H54 (cell line): Measurements from ENCODE around the gene DNAJB9.

Experiments used
- DNase-seq: peaks from one replicate; pipeline ENCODE4 v3.0.0; 2011; ENCODE audit warnings: low spot score, mixed read lengths; ENCODE audit not compliant: insufficient read length
- FAIRE-seq: peaks from 3 replicates; lab custom pipeline; 2011; peaks lifted over from hg19 to GRCh38; lab: Jason Lieb, UNC
- POLR2A ChIP-seq: IDR thresholded peaks from 2 replicates; pipeline ENCODE4 v1.6.1; 2011; ENCODE audit warnings: low read depth, mild to moderate bottlenecking, low read length

Gene DNAJB9

GRCh38 chr7:108585843-108586242 is 16.2 kb downstream of the DNAJB9 start:
- TF ChIP-seq POLR2A: no peak
- DNase-seq (no peak), FAIRE-seq (no peak)

- FAIRE-seq: no peak
- no peak for TF ChIP-seq POLR2A
- DNase-seq: no peak
Observed at GRCh38 chr7:108586274-108586710, 16.6 kb downstream of the DNAJB9 start.

GRCh38 chr7:108589199-108589598 is 19.5 kb downstream of the DNAJB9 start:
- DNase-seq (no peak), FAIRE-seq (no peak)
- no peak for TF ChIP-seq POLR2A

GRCh38 chr7:108589874-108590273 is 20.2 kb downstream of the DNAJB9 start:
- no peak for TF ChIP-seq POLR2A
- FAIRE-seq (no peak), DNase-seq (no peak)

- TF ChIP-seq POLR2A: no peak
- FAIRE-seq: no peak
- no peak for DNase-seq
Observed at GRCh38 chr7:108590606-108591005, 20.9 kb downstream of the DNAJB9 start.

- no peak for DNase-seq
- no peak for TF ChIP-seq POLR2A
- no peak for FAIRE-seq
Observed at GRCh38 chr7:108592646-108593201, 23.1 kb downstream of the DNAJB9 start.

GRCh38 chr7:108596560-108596959 is 26.9 kb downstream of the DNAJB9 start:
- no peak for TF ChIP-seq POLR2A
- no peak for FAIRE-seq
- DNase-seq: no peak

GRCh38 chr7:108598153-108598552 is 28.5 kb downstream of the DNAJB9 start:
- FAIRE-seq: no peak
- no peak for DNase-seq

GRCh38 chr7:108598914-108599580 is 29.4 kb downstream of the DNAJB9 start:
- no peak for DNase-seq
- FAIRE-seq: no peak

More at GRCh38 chr7:108598153-108598552, 28.5 kb downstream of the DNAJB9 start:
- TF ChIP-seq POLR2A: no peak

GRCh38 chr7:108600399-108600798 is 30.7 kb downstream of the DNAJB9 start:
- TF ChIP-seq POLR2A: no peak
- no peak for FAIRE-seq
- no peak for DNase-seq

More at GRCh38 chr7:108598914-108599580, 29.4 kb downstream of the DNAJB9 start:
- no peak for TF ChIP-seq POLR2A

GRCh38 chr7:108603656-108604306 is 34.1 kb downstream of the DNAJB9 start:
- FAIRE-seq (no peak), DNase-seq (no peak)
- no peak for TF ChIP-seq POLR2A

GRCh38 chr7:108604307-108605077 is 34.8 kb downstream of the DNAJB9 start:
- DNase-seq (no peak), FAIRE-seq (no peak)
- TF ChIP-seq POLR2A: no peak

GRCh38 chr7:108605559-108606201 is 36.0 kb downstream of the DNAJB9 start:
- TF ChIP-seq POLR2A: no peak
- DNase-seq (no peak), FAIRE-seq (no peak)
